HepG2 (cell line): ENCODE results near the gene UBL7. TPM values are rescaled to one million over a fixed set of nuclear protein-coding genes. Genes with fewer than 3 reads are reported as not detected.

Experiments used
- ATAC-seq: fragments of 200-7000 bp; cut with Tn5 transposase; 3 replicates; pipeline ENCODE4 v1.9.1; 2020; ENCODE audit warnings: mild to moderate bottlenecking, moderate library complexity
- BruUV-seq: library from RNA; stranded (reverse); fragments of 400-500 nt; replicated peaks from 2 replicates; lab custom pipeline; 2021; lab: Mats Ljungman, UMichigan
- CTCF ChIA-PET: fragments of 300-600 bp; formaldehyde crosslinking; extraction: SDS; loops from one replicate; lab custom pipeline; 2021; ENCODE audit warnings: low total read pairs, inconsistent platforms, low intra/inter-chr PET ratio; lab: Yijun Ruan, JAX
- POLR2A ChIA-PET: fragments of 350-600 bp; sonication (Branson Sonifier 250); formaldehyde crosslinking; loops from one replicate; lab custom pipeline; 2020; ENCODE audit warnings: antibody characterized with exemption, inconsistent platforms; lab: Yijun Ruan, JAX
- DNase-seq: peaks from one replicate; pipeline ENCODE4 v3.0.0-alpha.2; 2015; ENCODE audit warnings: low spot score
- FAIRE-seq: peaks from 3 replicates; lab custom pipeline; 2011; peaks lifted over from hg19 to GRCh38; lab: Jason Lieb, UNC
- H2AFZ ChIP-seq: one replicate; pipeline ENCODE4 v1.6.1; 2011; ENCODE audit warnings: low read length, inconsistent platforms
- H3K27ac ChIP-seq: fragments of 300-600 bp; 3 replicates; pipeline ENCODE4 v1.8.0; 2011; ENCODE audit warnings: mixed run types, mild to moderate bottlenecking, mixed read lengths, low read length, inconsistent platforms; ENCODE audit not compliant: insufficient read depth; ENCODE audit errors: extremely low read length
- H3K27me3 ChIP-seq, 2 experiments: fragments of 200-600 bp in 1 of 2; 2 replicates in 1 of 2; 3 replicates in 1 of 2; pipeline versions ENCODE4 v1.6.0 to v1.8.0; 2011; ENCODE audit warnings: low read length in 2 of 2, mild to moderate bottlenecking in 2 of 2, moderate library complexity in 2 of 2, inconsistent platforms in 1 of 2; ENCODE audit not compliant: insufficient read depth in 2 of 2, control insufficient read depth in 1 of 2
- H3K36me3 ChIP-seq, 2 experiments: fragments of 200-600 bp in 1 of 2; replicated peaks in 1 of 2; 2 replicates in 1 of 2; 3 replicates in 1 of 2; pipeline versions ENCODE4 v1.5.1 to v1.8.0; 2011; ENCODE audit warnings: low read length in 2 of 2, inconsistent platforms in 1 of 2; ENCODE audit not compliant: insufficient read depth in 2 of 2, control insufficient read depth in 1 of 2
- H3K4me1 ChIP-seq: 2 replicates; pipeline ENCODE4 v1.5.1; 2012; ENCODE audit warnings: low read length, inconsistent platforms; ENCODE audit not compliant: insufficient read depth
- H3K4me2 ChIP-seq: 2 replicates; pipeline ENCODE4 v1.6.0; 2011; ENCODE audit warnings: low read depth, low read length, inconsistent platforms
- H3K4me3 ChIP-seq, 3 experiments: fragments of 200-600 bp in 1 of 3; sonication (generic), shearing (Covaris generic) in 1 of 3; replicated peaks in 1 of 3; 2 replicates each; pipeline ENCODE4 v1.5.1; 2011 to 2016; ENCODE audit warnings: low read length in 3 of 3, inconsistent platforms in 2 of 3, low read depth in 2 of 3, mild to moderate bottlenecking in 2 of 3, control low read depth in 1 of 3, mixed read lengths in 1 of 3; ENCODE audit not compliant: insufficient read depth in 1 of 3
- H3K79me2 ChIP-seq: one replicate; pipeline ENCODE4 v1.6.1; 2011; ENCODE audit warnings: low read length, inconsistent platforms; ENCODE audit not compliant: insufficient read depth
- H3K9ac ChIP-seq: 2 replicates; pipeline ENCODE4 v1.6.0; 2011; ENCODE audit warnings: mild to moderate bottlenecking, low read depth, low read length, inconsistent platforms; ENCODE audit not compliant: insufficient read depth
- H3K9me3 ChIP-seq: 2 replicates; pipeline ENCODE4 v1.5.1; 2012; ENCODE audit warnings: mild to moderate bottlenecking, low read length
- H4K20me1 ChIP-seq: 2 replicates; pipeline ENCODE4 v1.6.0; 2011; ENCODE audit warnings: inconsistent platforms, mild to moderate bottlenecking, low read length, moderate library complexity; ENCODE audit not compliant: insufficient read depth
- ATRX ChIP-seq: sonication (generic); formaldehyde crosslinking; IDR thresholded peaks from 2 replicates; pipeline ENCODE4 v1.4.0; 2020; ENCODE audit warnings: missing genetic modification reagents, borderline replicate concordance
- HCFC1 ChIP-seq: fragments of 150-350 bp; IDR thresholded peaks from 2 replicates; pipeline ENCODE4 v1.6.1; 2014; ENCODE audit warnings: low read depth, low read length
- MAZ ChIP-seq, 2 experiments: sonication (generic) in 1 of 2; formaldehyde crosslinking in 1 of 2; IDR thresholded peaks; 2 replicates each; pipeline versions ENCODE4 v1.5.0 to v1.6.1; 2012 to 2020; ENCODE audit warnings: low read depth in 2 of 2, mild to moderate bottlenecking in 2 of 2, borderline replicate concordance in 1 of 2, improper control_type of control experiment in 1 of 2, low read length in 1 of 2, missing genetic modification reagents in 1 of 2, moderate library complexity in 1 of 2
- NR1H2 ChIP-seq: sonication (generic); formaldehyde crosslinking; IDR thresholded peaks from 2 replicates; pipeline ENCODE4 v1.8.1; 2022; ENCODE audit warnings: low read depth, missing genetic modification reagents, borderline replicate concordance
- PPARG ChIP-seq: conservative IDR thresholded peaks from 2 replicates; pipeline ENCODE4 v1.6.1; 2016; ENCODE audit warnings: missing biosample characterization, missing genetic modification reagents
- SMC3 ChIP-seq: IDR thresholded peaks from 2 replicates; pipeline ENCODE4 v1.6.1; 2011; ENCODE audit warnings: low read length, improper control_type of control experiment
- ZBTB21 ChIP-seq: sonication (generic); formaldehyde crosslinking; IDR thresholded peaks from 2 replicates; pipeline ENCODE4 v1.4.0; 2020; ENCODE audit warnings: missing genetic modification reagents
- ZFP1 ChIP-seq: IDR thresholded peaks from 2 replicates; pipeline ENCODE4 v1.6.1; 2016
- ZNF282 ChIP-seq: fragments of 450-650 bp; IDR thresholded peaks from 2 replicates; pipeline ENCODE4 v1.6.1; 2018; ENCODE audit not compliant: partially characterized antibody
- ZNF331 ChIP-seq: sonication (generic); formaldehyde crosslinking; IDR thresholded peaks from 2 replicates; pipeline ENCODE4 v1.4.0; 2020; ENCODE audit warnings: missing genetic modification reagents
- ZNF432 ChIP-seq: sonication (generic); formaldehyde crosslinking; IDR thresholded peaks from 2 replicates; pipeline ENCODE4 v1.5.0; 2020; ENCODE audit warnings: missing genetic modification reagents, mild to moderate bottlenecking, borderline replicate concordance
- ZNF501 ChIP-seq: sonication (generic); formaldehyde crosslinking; IDR thresholded peaks from 2 replicates; pipeline ENCODE4 v1.5.1; 2020; ENCODE audit warnings: mild to moderate bottlenecking, moderate library complexity, missing genetic modification reagents
- ZNF614 ChIP-seq: IDR thresholded peaks from 2 replicates; pipeline ENCODE4 v1.6.1; 2018; ENCODE audit warnings: missing biosample characterization, missing genetic modification reagents, inconsistent platforms, borderline replicate concordance
- ZNF770 ChIP-seq: sonication (generic); formaldehyde crosslinking; IDR thresholded peaks from 2 replicates; pipeline ENCODE4 v1.5.0; 2020; ENCODE audit warnings: mild to moderate bottlenecking, missing genetic modification reagents
- WGBS: methylation state at CpG from one replicate; pipeline ENCODE4 v1.1.6; 2017; ENCODE audit warnings: low lambda C conversion rate; 5-methylcytosine and 5-hydroxymethylcytosine counted together
- in situ Hi-C: cut with HindIII; loops from 2 replicates; pipeline ENCODE4 v1.10.0; 2017; ENCODE audit warnings: low pct_unique_long_range_greater_than_20kb; ENCODE audit not compliant: extremely low pct_ligation_motif_present
- intact Hi-C: fragments of 100-400 bp; cut with micrococcal nuclease; formaldehyde crosslinking; loops from one replicate; pipeline ENCODE4 v1.10.0; 2022; ENCODE audit not compliant: unreplicated experiment
- polyA plus RNA-seq, 8 experiments: library from polyadenylated mRNA; depleted of rRNA in 3 of 8; stranded (reverse) in 7 of 8; unstranded in 1 of 8; fragments of >200 nt; fragmentation: Illumina TruSeq in 4 of 8; extraction: Trizol in 4 of 8; gene quantifications; 2 replicates each; pipeline versions ENCODE4 v1.2.1 to v1.2.3, GENCODE V29; 2011 to 2016; ENCODE audit warnings: low read depth in 4 of 8, missing spikeins in 1 of 8, mixed read lengths in 1 of 8; ENCODE audit not compliant: insufficient read depth in 1 of 8
- total RNA-seq, 5 experiments: library from RNA; depleted of rRNA; stranded (reverse); fragments of >200 nt; fragmentation: Illumina TruSeq; extraction: Trizol; gene quantifications; 2 replicates each; pipeline ENCODE4 v1.2.3, GENCODE V29; 2016; ENCODE audit warnings: low read depth in 1 of 5
- TF ChIP-seq, protein P1 (sequence below): sonication (generic); formaldehyde crosslinking; IDR thresholded peaks from 2 replicates; pipeline ENCODE4 v1.5.1; 2020; ENCODE audit warnings: mild to moderate bottlenecking, missing genetic modification reagents, moderate library complexity
- TF ChIP-seq, protein P2 (sequence below): sonication (generic); formaldehyde crosslinking; IDR thresholded peaks from 2 replicates; pipeline ENCODE4 v1.4.0; 2020; ENCODE audit warnings: mild to moderate bottlenecking, missing genetic modification reagents, borderline replicate concordance

UBL7 gene
- total and polyA plus RNA-seq, 2 of the 13 experiments (the other 11 are each of a cell fraction or from before 2014, with no cell fraction given), result 55.0 to 63.5 TPM

- Histone ChIP-seq H3K27ac (no peak overlapping the region), H3K79me2 (no peaks in the 10 kb centered on the region), H3K9ac (no peak overlapping the region), H3K4me3 (no peak overlapping the region), H3K4me2 (0 out of 2 replicates have a peak overlapping the region, but pooled peaks have one; percentile 5), H3K27me3 (no peaks in the 10 kb centered on the region), H3K9me3 (no peaks in the 10 kb centered on the region), H3K4me1 (peaks cover 76% of the 10 kb centered on the region), H3K36me3 (peaks cover 11 to 19% of the 10 kb centered on the region in 2 experiments; a peak in 4 of 5 replicates), H2AFZ (no peak overlapping the region), H4K20me1 (no peaks in the 10 kb centered on the region)
- ChIA-PET POLR2A (interaction anchor here (1.2 to 9.5 kb wide), 6 partner anchors 8 to 65 kb away, joined by 3 to 357 read pairs (median 56); partner anchors contain the start of gene UBL7), CTCF (interaction anchor here (0.8 to 4.2 kb wide), 5 partner anchors 22 to 65 kb away, joined by 3 to 77 read pairs (median 12); partner anchors contain the start of gene UBL7)
- DNase-seq (peak; percentile 69), ATAC-seq (0 out of 3 replicates have a peak, but pooled peaks have one; percentile 7), FAIRE-seq (peak; percentile 95)
- intact Hi-C loops (loop anchor here (1.0 to 2.0 kb wide), 2 partner anchors 50 to 57 kb away; no protein-coding TSS in a partner anchor), in situ Hi-C loops (no loop called here)
- WGBS, result 6% methylated on average over 2 of the region's 2 CpGs
- BruUV-seq, result no TSS peak
- TF ChIP-seq ZNF770 (no peak), ZNF501 (CRISPR knock-in tag) (peak; percentile 17; the same call in 1 of the 2 replicates), NR1H2 (CRISPR knock-in tag) (no peak), HCFC1 (no peak), ATRX (CRISPR knock-in tag) (no peak), PPARG (peak; percentile 54; the same call in 1 of the 2 replicates), ZNF282 (no peak), MAZ (IDR thresholded peaks at IDR 0.05; ENCODE audit: borderline replicate concordance, low read depth, low read length) (peak; percentile 39; the same call in 1 of the 2 replicates), MAZ (CRISPR knock-in tag; IDR thresholded peaks at IDR 0.05; ENCODE audit: low read depth) (no peak), ZNF432 (CRISPR knock-in tag) (no peak), ZNF331 (CRISPR knock-in tag) (peak; percentile 73), SMC3 (peak; percentile 98), ZNF614 (CRISPR knock-in tag) (0 out of 2 replicates have a peak, but pooled peaks have one; percentile 40), ZBTB21 (CRISPR knock-in tag) (no peak), ZFP1 (CRISPR knock-in tag) (no peak)
- TF ChIP-seq, protein P1, sequence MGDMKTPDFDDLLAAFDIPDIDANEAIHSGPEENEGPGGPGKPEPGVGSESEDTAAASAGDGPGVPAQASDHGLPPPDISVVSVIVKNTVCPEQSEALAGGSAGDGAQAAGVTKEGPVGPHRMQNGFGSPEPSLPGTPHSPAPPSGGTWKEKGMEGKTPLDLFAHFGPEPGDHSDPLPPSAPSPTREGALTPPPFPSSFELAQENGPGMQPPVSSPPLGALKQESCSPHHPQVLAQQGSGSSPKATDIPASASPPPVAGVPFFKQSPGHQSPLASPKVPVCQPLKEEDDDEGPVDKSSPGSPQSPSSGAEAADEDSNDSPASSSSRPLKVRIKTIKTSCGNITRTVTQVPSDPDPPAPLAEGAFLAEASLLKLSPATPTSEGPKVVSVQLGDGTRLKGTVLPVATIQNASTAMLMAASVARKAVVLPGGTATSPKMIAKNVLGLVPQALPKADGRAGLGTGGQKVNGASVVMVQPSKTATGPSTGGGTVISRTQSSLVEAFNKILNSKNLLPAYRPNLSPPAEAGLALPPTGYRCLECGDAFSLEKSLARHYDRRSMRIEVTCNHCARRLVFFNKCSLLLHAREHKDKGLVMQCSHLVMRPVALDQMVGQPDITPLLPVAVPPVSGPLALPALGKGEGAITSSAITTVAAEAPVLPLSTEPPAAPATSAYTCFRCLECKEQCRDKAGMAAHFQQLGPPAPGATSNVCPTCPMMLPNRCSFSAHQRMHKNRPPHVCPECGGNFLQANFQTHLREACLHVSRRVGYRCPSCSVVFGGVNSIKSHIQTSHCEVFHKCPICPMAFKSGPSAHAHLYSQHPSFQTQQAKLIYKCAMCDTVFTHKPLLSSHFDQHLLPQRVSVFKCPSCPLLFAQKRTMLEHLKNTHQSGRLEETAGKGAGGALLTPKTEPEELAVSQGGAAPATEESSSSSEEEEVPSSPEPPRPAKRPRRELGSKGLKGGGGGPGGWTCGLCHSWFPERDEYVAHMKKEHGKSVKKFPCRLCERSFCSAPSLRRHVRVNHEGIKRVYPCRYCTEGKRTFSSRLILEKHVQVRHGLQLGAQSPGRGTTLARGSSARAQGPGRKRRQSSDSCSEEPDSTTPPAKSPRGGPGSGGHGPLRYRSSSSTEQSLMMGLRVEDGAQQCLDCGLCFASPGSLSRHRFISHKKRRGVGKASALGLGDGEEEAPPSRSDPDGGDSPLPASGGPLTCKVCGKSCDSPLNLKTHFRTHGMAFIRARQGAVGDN (CRISPR knock-in tag), result peak; percentile 35; the same call in 1 of the 2 replicates
- TF ChIP-seq, protein P2, sequence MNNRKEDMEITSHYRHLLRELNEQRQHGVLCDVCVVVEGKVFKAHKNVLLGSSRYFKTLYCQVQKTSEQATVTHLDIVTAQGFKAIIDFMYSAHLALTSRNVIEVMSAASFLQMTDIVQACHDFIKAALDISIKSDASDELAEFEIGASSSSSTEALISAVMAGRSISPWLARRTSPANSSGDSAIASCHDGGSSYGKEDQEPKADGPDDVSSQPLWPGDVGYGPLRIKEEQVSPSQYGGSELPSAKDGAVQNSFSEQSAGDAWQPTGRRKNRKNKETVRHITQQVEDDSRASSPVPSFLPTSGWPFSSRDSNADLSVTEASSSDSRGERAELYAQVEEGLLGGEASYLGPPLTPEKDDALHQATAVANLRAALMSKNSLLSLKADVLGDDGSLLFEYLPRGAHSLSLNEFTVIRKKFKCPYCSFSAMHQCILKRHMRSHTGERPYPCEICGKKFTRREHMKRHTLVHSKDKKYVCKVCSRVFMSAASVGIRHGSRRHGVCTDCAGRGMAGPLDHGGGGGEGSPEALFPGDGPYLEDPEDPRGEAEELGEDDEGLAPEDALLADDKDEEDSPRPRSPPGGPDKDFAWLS (CRISPR knock-in tag), result no peak
These were observed 22.1 kb downstream of the UBL7 start for GRCh38 chr15:74438721-74439316.
